H1 (cell line): Measurements from ENCODE around the gene NCR2. TPM values are rescaled to one million over a fixed set of nuclear protein-coding genes. Genes with fewer than 3 reads are reported as not detected.

ENCODE experiments used
- CTCF ChIA-PET: fragments of 300-600 bp; sonication (Branson Sonifier 250); formaldehyde crosslinking; loops from one replicate; lab custom pipeline; 2021; ENCODE audit not compliant: partially characterized antibody; lab: Charles Lee
- POLR2A ChIA-PET: fragments of 300-600 bp; sonication (Branson Sonifier 250); formaldehyde crosslinking; loops from one replicate; lab custom pipeline; 2021; ENCODE audit warnings: inconsistent platforms; ENCODE audit not compliant: partially characterized antibody; lab: Charles Lee
- DNase-seq, 2 experiments: peaks; one replicate each; pipeline versions ENCODE4 v3.0.0 to v3.0.0-alpha.2; 2010 to 2022; ENCODE audit warnings: low spot score in 2 of 2, low read depth in 1 of 2, mixed read lengths in 1 of 2
- FAIRE-seq: peaks from 2 replicates; lab custom pipeline; 2011; peaks lifted over from hg19 to GRCh38; lab: Jason Lieb, UNC
- H2AFZ ChIP-seq: 2 replicates; pipeline ENCODE4 v1.8.1; 2012; ENCODE audit warnings: low read length, inconsistent platforms
- H2AK5ac ChIP-seq: 2 replicates; pipeline ENCODE4 v1.6.1; 2013; ENCODE audit warnings: low read depth, low read length
- H2BK120ac ChIP-seq: replicated peaks from 2 replicates; pipeline ENCODE3; 2013; ENCODE audit warnings: low read depth, low read length, inconsistent platforms
- H2BK12ac ChIP-seq: 2 replicates; pipeline ENCODE4 v1.6.1; 2013; ENCODE audit warnings: low read depth, low read length
- H2BK15ac ChIP-seq: 2 replicates; pipeline ENCODE4 v1.6.1; 2013; ENCODE audit warnings: low read length
- H2BK20ac ChIP-seq: 2 replicates; pipeline ENCODE4 v1.6.1; 2013; ENCODE audit warnings: low read length
- H2BK5ac ChIP-seq: 2 replicates; pipeline ENCODE4 v1.6.1; 2013; ENCODE audit warnings: low read depth, low read length
- H3K14ac ChIP-seq: 2 replicates; pipeline ENCODE4 v1.6.1; 2013; ENCODE audit warnings: inconsistent platforms; ENCODE audit not compliant: insufficient read length
- H3K18ac ChIP-seq: 2 replicates; pipeline ENCODE4 v1.6.1; 2013; ENCODE audit warnings: low read length; ENCODE audit errors: extremely low read depth
- H3K23ac ChIP-seq: 2 replicates; pipeline ENCODE4 v1.6.1; 2013; ENCODE audit warnings: inconsistent platforms; ENCODE audit not compliant: insufficient read length
- H3K23me2 ChIP-seq: 2 replicates; pipeline ENCODE4 v1.6.1; 2013; ENCODE audit warnings: low read depth, low read length
- H3K27ac ChIP-seq: 2 replicates; pipeline ENCODE4 v1.6.1; 2011; ENCODE audit warnings: low read depth, low read length, inconsistent platforms
- H3K27me3 ChIP-seq, 4 experiments: replicated peaks in 1 of 4; 1 replicate in 1 of 4; 2 replicates in 3 of 4; pipeline versions ENCODE4 v1.6.1 to v1.8.1; 2011 to 2013; ENCODE audit warnings: low read length in 3 of 4, mild to moderate bottlenecking in 3 of 4, inconsistent platforms in 2 of 4, mixed read lengths in 2 of 4, moderate library complexity in 1 of 4; ENCODE audit not compliant: control insufficient read depth in 3 of 4, insufficient read depth in 3 of 4; ENCODE audit errors: extremely low read depth in 1 of 4
- H3K36me3 ChIP-seq, 4 experiments: 2 replicates each; pipeline versions ENCODE4 v1.6.1 to v1.8.1; 2011 to 2013; ENCODE audit warnings: mild to moderate bottlenecking in 4 of 4, low read length in 3 of 4, moderate library complexity in 2 of 4, control low read depth in 1 of 4, inconsistent platforms in 1 of 4; ENCODE audit not compliant: insufficient read depth in 4 of 4, control insufficient read depth in 2 of 4
- H3K4ac ChIP-seq: replicated peaks from 2 replicates; pipeline ENCODE3; 2013; ENCODE audit warnings: low read length, low read depth, mixed read lengths, inconsistent platforms; ENCODE audit not compliant: insufficient read length
- H3K4me1 ChIP-seq, 4 experiments: replicated peaks in 1 of 4; 1 replicate in 1 of 4; 2 replicates in 3 of 4; pipeline versions ENCODE4 v1.6.1 to v1.8.1; 2011 to 2013; ENCODE audit warnings: low read length in 3 of 4, inconsistent platforms in 2 of 4, mixed read lengths in 1 of 4; ENCODE audit not compliant: insufficient read depth in 4 of 4, control insufficient read depth in 3 of 4
- H3K4me2 ChIP-seq, 2 experiments: 2 replicates each; pipeline versions ENCODE4 v1.6.1 to v1.8.1; 2011 to 2013; ENCODE audit warnings: low read depth in 2 of 2, low read length in 2 of 2, control low read depth in 1 of 2, inconsistent platforms in 1 of 2, mild to moderate bottlenecking in 1 of 2; ENCODE audit not compliant: insufficient read depth in 1 of 2
- H3K4me3 ChIP-seq, 4 experiments: fragments of 200-600, 300-600 bp in 1 of 4; sonication (generic), shearing (Covaris generic), sonication (Bioruptor Twin) in 1 of 4; 2 replicates each; pipeline versions ENCODE4 v1.5.1 to v1.8.1; 2011 to 2016; ENCODE audit warnings: low read length in 4 of 4, low read depth in 3 of 4, control low read depth in 2 of 4, inconsistent platforms in 2 of 4, mild to moderate bottlenecking in 2 of 4, mixed read lengths in 1 of 4, moderate library complexity in 1 of 4; ENCODE audit not compliant: insufficient read depth in 2 of 4; ENCODE audit errors: extremely low read depth in 1 of 4
- H3K56ac ChIP-seq: replicated peaks from 2 replicates; pipeline ENCODE3; 2013; ENCODE audit warnings: low read depth, mild to moderate bottlenecking, mixed read lengths, low read length, inconsistent platforms; ENCODE audit not compliant: insufficient read length
- H3K79me1 ChIP-seq: 2 replicates; pipeline ENCODE4 v1.6.1; 2013; ENCODE audit warnings: low read depth, low read length, control low read depth
- H3K79me2 ChIP-seq, 2 experiments: 2 replicates each; pipeline versions ENCODE4 v1.6.1 to v1.8.1; 2012 to 2013; ENCODE audit warnings: low read length in 2 of 2, mild to moderate bottlenecking in 2 of 2, inconsistent platforms in 1 of 2; ENCODE audit not compliant: insufficient read depth in 2 of 2, control insufficient read depth in 1 of 2
- H3K9ac ChIP-seq, 4 experiments: replicated peaks in 1 of 4; 1 replicate in 1 of 4; 2 replicates in 3 of 4; pipeline versions ENCODE4 v1.6.1 to v1.8.1; 2011 to 2013; ENCODE audit warnings: low read depth in 3 of 4, low read length in 3 of 4, control low read depth in 2 of 4, mild to moderate bottlenecking in 2 of 4, moderate library complexity in 2 of 4, inconsistent platforms in 1 of 4; ENCODE audit errors: extremely low read depth in 1 of 4
- H3K9me3 ChIP-seq, 2 experiments: 2 replicates each; pipeline versions ENCODE4 v1.6.1 to v1.8.1; 2012 to 2013; ENCODE audit warnings: mild to moderate bottlenecking in 2 of 2, moderate library complexity in 2 of 2, control low read depth in 1 of 2, inconsistent platforms in 1 of 2, low read depth in 1 of 2, low read length in 1 of 2, mixed read lengths in 1 of 2; ENCODE audit not compliant: insufficient read depth in 2 of 2
- H4K20me1 ChIP-seq, 2 experiments: replicated peaks in 1 of 2; 2 replicates each; pipeline versions ENCODE3 to v1.8.1; 2011 to 2013; ENCODE audit warnings: inconsistent platforms in 2 of 2, low read length in 2 of 2, mild to moderate bottlenecking in 1 of 2; ENCODE audit not compliant: insufficient read depth in 2 of 2, control insufficient read depth in 1 of 2
- H4K5ac ChIP-seq: 2 replicates; pipeline ENCODE4 v1.6.1; 2013; ENCODE audit warnings: low read length, low read depth, mixed read lengths, inconsistent platforms; ENCODE audit not compliant: insufficient read length
- H4K8ac ChIP-seq: 2 replicates; pipeline ENCODE4 v1.8.0; 2013; ENCODE audit warnings: mild to moderate bottlenecking, moderate library complexity, low read length, inconsistent platforms; ENCODE audit not compliant: insufficient read depth; ENCODE audit errors: extremely low read depth
- H4K91ac ChIP-seq: replicated peaks from 2 replicates; pipeline ENCODE3; 2013; ENCODE audit warnings: low read length, mixed read lengths, inconsistent platforms; ENCODE audit not compliant: insufficient read length
- KDM5A ChIP-seq: fragments of 200-600 bp; IDR thresholded peaks from 2 replicates; pipeline ENCODE4 v1.7.1; 2012; ENCODE audit warnings: mild to moderate bottlenecking, low read length, inconsistent platforms, mixed read lengths
- TEAD4 ChIP-seq: IDR thresholded peaks from 2 replicates; pipeline ENCODE4 v1.6.1; 2012; ENCODE audit warnings: low read depth, low read length, inconsistent platforms, mixed read lengths
- WGBS, 2 experiments: shearing (Covaris generic) in 1 of 2; methylation state at CpG; one replicate each; pipeline versions ENCODE4 v1.1.6 to v1.1.7; 2013 to 2015; ENCODE audit warnings: low lambda C conversion rate in 2 of 2, mixed read lengths in 2 of 2, inconsistent platforms in 1 of 2, low coverage in 1 of 2, missing lambda C conversion rate in 1 of 2; ENCODE audit not compliant: insufficient replicate concordance in 2 of 2, insufficient coverage in 1 of 2, insufficient read length in 1 of 2; ENCODE audit errors: extremely low coverage in 1 of 2, missing lambda C conversion rate in 1 of 2; 5-methylcytosine and 5-hydroxymethylcytosine counted together
- polyA plus RNA-seq, 7 experiments: library from polyadenylated mRNA; depleted of rRNA in 3 of 7; stranded (reverse) in 5 of 7; unstranded in 2 of 7; fragments of >200 nt in 5 of 7; fragments of 200-250 nt in 2 of 7; gene quantifications; 1 replicate in 5 of 7; 2 replicates in 1 of 7; 4 replicates in 1 of 7; pipeline versions ENCODE4 v1.2.1 to v1.2.3, GENCODE V29; 2011 to 2013; ENCODE audit warnings: missing spikeins in 2 of 7, mixed read lengths in 2 of 7
- total RNA-seq: library from RNA; stranded (reverse); fragmentation: NEBNext Ultra II Directional; extraction: Animal tissue kit (Norgen Biotek cat#: 25700); gene quantifications from 2 replicates; pipeline ENCODE4 v1.2.1, GENCODE V29; 2021

Gene NCR2
- total and polyA plus RNA-seq, 2 of the 8 experiments (the other 6 are each of a cell fraction or from before 2014, with no cell fraction given) = not detected

- Histone ChIP-seq H3K27me3 (peaks cover 1 to 27% (median 12%) of the 10 kb centered on the region in 4 experiments; a peak in 6 of 7 replicates), H3K23me2 (no peaks in the 10 kb centered on the region), H2BK20ac (no peak overlapping the region), H3K9ac (no peak overlapping the region), H3K9me3 (no peaks in the 10 kb centered on the region), H3K56ac (no peak overlapping the region), H3K79me1 (no peaks in the 10 kb centered on the region), H3K23ac (no peak overlapping the region), H4K91ac (no peak overlapping the region), H2BK5ac (no peak overlapping the region), H3K4ac (no peak overlapping the region), H4K8ac (no peak overlapping the region), H3K18ac (no peak overlapping the region), H3K36me3 (no peaks in the 10 kb centered on the region), H3K14ac (no peak overlapping the region), H2BK15ac (no peak overlapping the region), H2BK12ac (no peak overlapping the region), H4K20me1 (no peaks in the 10 kb centered on the region), H4K5ac (no peak overlapping the region), H3K4me3 (no peak overlapping the region), H2AK5ac (no peak overlapping the region), H2AFZ (no peak overlapping the region), H2BK120ac (no peak overlapping the region), H3K27ac (no peak overlapping the region), H3K79me2 (no peaks in the 10 kb centered on the region), H3K4me1 (peaks cover 0 to 3% (median 0%) of the 10 kb centered on the region in 4 experiments; a peak in 2 of 7 replicates), H3K4me2 (no peak overlapping the region)
- WGBS, 2 experiments = 97% methylated on average over 4 of the region's 4 CpGs; no CpG with 5 or more reads in 1 of the 2 experiments
- POLR2A ChIA-PET = no interaction called here
- FAIRE-seq (no peak), DNase-seq (no peak)
- CTCF ChIA-PET = interaction anchor here (1.4 to 2.3 kb wide), 4 partner anchors 15 to 51 kb away, joined by 4 to 7 read pairs (median 6); no protein-coding TSS in a partner anchor
- TF ChIP-seq TEAD4 (no peak), KDM5A (no peak)
Observed at GRCh38 chr6:41392246-41392645, 56.8 kb downstream of the NCR2 start.
